Amygdala (tissue), 56 donors: ENCODE measurements around the gene ZSWIM5.
A peak's percentile ranks its signal among the peaks of the same experiment; 100 is the strongest.

Experiments
- DNase-seq, 56 donors: peaks; one replicate each; lab custom pipeline; 2025; lab: John Stamatoyannopoulos, UW

The ZSWIM5 gene

GRCh38 chr1:45037456-45037855 lies 168.9 kb downstream of the ZSWIM5 start:
- DNase-seq, result no peak

DNA sequence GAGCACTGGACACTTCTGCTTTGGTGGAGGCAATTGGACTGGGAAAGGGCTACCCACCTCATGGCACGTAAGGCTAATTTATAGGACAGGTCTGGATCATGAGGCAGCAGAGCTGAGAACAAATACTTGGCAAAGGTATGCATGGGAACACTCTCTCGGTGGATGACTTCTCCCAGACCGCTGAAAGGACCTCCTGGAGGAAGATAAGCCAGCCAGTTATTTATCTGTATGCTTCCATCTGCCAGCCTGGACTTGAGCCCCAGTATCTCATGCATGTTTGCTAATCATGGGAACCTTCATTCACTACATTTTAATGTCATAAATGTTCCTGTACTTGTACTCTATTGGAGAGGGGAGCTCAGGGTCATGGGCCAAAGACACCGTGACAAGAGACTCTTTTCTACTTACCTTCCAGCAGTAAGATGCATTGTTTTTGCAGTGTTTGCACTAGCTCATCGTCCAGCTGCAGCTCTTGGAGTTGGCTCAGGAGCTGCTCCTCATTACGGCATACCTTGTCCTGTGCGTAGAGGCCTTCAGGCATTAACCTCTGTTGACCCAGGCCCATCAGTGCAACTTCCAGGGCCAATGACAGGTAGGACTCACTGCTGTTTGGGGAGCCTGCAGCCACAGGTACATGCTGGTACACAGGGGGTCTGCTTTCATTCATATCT lies 170.6 kb downstream of the ZSWIM5 start:
- DNase-seq, result no peak

- no peak for DNase-seq
These were observed 173.0 kb downstream of the ZSWIM5 start for GRCh38 chr1:45033356-45033755.

DNA sequence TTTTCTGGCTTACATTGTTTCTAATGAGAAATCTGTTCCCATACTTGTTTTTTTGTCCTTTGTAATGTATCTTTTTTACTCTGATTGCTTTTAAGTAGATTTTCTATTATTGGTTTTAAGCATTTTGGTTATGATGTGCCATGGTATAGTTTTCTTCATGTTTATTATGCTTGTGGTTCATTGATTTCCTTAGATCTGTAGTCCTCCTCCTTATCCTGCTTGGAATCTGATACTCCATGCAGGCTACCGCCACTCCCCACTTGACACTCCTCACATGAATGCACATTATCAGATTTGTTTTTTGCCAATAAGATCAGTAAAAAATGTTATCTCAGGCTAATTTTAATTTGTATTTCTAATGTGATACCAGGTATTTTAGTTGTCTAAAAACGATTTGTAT lies 173.6 kb downstream of the ZSWIM5 start:
- DNase-seq, result no peak

DNA sequence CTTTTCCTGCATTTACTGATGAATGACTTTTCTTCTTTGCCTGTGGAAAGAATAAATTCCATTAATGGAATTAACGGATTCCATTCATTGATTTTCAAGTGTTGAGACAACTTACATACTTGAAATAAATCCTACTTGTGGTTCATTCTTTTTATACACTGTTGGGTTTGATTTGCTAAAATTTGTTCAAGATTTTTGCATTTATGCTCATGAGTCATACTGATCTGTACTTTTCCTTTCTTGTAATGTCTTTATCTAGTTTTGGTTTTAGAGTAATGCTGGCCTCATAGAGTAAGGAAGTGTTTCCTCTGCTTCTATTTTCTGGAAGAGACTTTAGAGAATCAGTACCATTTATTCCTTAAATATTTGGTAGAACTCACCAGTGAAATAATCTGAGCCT lies 180.0 kb downstream of the ZSWIM5 start:
- DNase-seq, result no peak

DNA sequence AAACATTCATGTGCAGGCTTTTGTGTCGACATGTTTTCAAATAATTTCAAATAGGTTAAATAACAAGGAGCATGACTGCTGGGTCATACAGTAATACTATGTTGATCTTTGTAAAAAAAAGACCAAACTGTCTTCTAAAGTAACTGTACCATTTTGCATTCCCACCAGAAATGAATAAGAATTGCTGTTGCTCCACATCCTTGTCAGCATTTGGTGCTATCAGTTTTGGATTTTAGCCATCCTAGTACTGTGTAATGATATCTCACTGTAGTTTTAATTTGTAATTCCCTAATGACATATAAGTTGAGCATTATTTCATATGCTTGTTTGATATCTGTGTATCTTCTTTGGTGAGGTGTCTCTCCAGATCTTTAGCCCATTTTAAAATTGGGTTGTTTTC lies 182.7 kb downstream of the ZSWIM5 start:
- no peak for DNase-seq

- DNase-seq, result peak in 30 of 56 donors; percentile 9 to 68 (median 36)
These were observed 187.7 kb downstream of the ZSWIM5 start for GRCh38 chr1:45018599-45019230.

DNA sequence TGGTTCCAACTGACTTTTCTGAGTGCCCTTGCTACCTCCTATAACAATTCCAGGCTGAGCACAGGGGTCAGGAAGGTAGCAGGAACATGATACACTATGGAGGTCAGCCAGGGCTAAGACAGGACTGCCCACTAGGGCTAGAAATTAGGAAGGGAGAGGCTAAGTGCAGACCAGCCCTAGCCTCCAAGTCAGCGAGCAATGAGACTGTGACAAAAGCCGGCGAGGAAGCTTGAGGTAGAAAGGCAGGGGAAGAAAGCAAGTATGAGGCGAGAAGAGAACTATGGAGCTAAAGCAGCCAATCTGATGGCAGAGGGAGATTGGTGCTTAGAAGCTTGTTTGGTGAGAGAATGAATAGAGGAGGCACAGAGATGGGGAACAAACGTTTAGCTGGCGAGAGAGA lies 189.6 kb downstream of the ZSWIM5 start:
- DNase-seq, result no peak

DNA sequence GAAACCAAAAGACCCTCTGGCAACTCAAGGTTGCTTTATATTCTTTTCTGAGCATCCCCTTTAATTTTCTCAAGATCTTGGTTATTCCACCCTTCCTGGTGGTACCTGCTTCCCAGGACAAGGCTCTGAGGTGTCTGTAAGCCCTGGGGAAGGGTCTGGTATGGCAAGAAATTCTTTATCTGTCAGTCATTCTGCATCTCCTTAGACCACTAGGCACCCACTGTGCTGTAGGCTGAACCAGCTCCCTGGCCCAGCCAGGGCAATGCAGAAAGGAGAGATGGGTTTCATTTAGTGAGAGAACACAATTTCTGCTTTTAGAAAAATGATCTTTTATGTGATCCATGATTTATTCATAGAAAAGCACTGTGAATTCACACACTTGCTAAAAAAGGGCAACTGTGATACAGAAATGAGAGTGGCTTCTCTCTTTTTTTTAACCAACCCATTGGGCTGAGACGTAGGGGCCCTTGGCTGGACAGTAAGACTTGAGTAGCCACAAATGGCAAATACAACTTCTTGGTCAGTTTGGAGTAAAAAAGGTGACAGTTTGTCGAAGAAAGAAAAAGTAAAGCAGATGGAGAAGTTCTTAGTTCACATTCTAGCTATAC lies 190.2 kb downstream of the ZSWIM5 start:
- no peak for DNase-seq

- no peak for DNase-seq
These were observed 190.7 kb downstream of the ZSWIM5 start for GRCh38 chr1:45015683-45016082.

DNA sequence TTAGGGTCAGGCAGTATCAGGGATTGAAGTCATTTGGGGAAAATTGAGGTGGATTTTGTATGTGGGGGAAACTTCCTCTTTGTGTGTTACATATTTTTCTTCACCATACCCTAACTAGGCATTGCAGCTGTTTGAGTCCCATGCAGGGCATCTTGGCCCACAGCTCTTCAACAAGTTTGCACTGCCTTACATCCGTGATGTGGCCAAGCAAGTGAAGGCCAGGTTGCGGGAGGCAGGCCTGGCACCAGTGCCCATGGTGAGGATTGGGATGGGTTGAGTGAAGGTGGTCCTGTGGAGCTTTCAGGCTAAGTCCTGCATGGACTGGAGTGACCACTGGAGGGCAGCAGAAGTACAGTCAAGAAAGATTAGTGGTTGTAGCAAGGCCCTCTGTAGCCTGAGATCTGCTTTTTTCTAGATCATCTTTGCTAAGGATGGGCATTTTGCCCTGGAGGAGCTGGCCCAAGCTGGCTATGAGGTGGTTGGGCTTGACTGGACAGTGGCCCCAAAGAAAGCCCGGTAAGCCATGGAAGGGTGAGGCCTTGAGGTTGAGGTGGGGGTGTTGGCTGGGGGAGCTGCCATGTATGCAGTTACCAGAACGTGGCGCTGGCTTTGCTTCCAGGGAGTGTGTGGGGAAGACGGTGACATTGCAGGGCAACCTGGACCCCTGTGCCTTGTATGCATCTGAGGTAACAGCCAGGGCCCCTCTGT lies 191.9 kb downstream of the ZSWIM5 start:
- DNase-seq, result peak in 53 of 56 donors; percentile 20 to 92 (median 67)

DNA sequence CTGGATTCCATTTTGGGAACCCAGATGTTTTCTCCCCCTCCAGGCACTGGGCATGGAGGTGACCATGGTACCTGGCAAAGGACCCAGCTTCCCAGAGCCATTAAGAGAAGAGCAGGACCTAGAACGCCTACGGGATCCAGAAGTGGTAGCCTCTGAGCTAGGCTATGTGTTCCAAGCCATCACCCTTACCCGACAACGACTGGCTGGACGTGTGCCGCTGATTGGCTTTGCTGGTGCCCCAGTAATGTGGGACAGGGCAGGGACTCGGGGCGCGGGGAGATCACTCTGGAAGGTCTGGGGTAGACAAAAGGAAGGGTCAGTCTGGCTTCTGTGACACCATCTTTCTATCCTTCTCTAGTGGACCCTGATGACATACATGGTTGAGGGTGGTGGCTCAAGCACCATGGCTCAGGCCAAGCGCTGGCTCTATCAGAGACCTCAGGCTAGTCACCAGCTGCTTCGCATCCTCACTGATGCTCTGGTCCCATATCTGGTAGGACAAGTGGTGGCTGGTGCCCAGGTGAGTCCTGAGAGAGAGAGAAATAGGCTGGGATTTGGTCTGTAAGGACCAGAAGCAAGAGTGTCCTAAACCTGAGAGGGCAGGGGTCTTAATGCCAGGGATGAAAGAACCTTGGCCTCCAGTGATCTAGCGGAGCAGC lies 192.7 kb downstream of the ZSWIM5 start:
- DNase-seq, result no peak

DNA sequence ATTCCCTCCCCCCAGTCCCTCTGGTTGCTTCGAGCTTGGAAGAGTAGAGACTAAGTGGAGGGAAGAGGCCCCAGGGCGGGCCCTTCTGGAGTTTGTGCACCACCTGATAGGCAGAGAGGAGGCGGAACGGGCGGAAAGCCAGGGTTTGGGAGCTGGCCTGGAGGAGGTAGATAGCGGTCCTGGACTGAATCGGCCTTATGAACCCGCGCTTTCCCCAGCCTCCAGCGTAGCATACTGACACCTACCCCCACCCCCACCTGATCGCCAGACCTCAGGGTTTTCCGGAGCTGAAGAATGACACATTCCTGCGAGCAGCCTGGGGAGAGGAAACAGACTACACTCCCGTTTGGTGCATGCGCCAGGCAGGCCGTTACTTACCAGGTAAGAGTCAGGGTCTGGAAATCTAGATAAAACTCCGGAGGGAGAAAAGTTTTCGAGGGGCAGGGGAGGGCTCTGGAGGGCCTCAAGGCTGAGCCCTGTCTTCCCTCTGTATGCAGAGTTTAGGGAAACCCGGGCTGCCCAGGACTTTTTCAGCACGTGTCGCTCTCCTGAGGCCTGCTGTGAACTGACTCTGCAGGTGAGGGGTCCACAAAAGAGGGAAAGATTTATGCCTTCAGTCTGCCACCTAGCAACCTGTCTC lies 193.6 kb downstream of the ZSWIM5 start:
- DNase-seq, result peak in 31 of 56 donors; percentile 8 to 50 (median 34)

- peak in 55 of 56 donors; percentile 47 to 95 (median 82) for DNase-seq
These were observed 194.4 kb downstream of the ZSWIM5 start, which contains the start of gene UROD for GRCh38 chr1:45011837-45012638. Gene UROD, plus strand, starts transcription at chr1:45012254. Its CDS starts 12 bp downstream, at chr1:45012266.

GRCh38 chr1:45010855-45011811 lies 195.3 kb downstream of the ZSWIM5 start, which contains the start of gene HECTD3:
Gene HECTD3, minus strand, starts transcription at chr1:45011324. Its CDS starts 67 bp downstream, at chr1:45011257.
- peak in 54 of 56 donors; percentile 25 to 87 (median 72) for DNase-seq

GRCh38 chr1:45009956-45010854 lies 196.2 kb downstream of the ZSWIM5 start:
- peak in 4 of 56 donors; percentile 9 to 40 (median 31) for DNase-seq
